Measurements from ENCODE around the gene ZBTB8B.

DNA sequence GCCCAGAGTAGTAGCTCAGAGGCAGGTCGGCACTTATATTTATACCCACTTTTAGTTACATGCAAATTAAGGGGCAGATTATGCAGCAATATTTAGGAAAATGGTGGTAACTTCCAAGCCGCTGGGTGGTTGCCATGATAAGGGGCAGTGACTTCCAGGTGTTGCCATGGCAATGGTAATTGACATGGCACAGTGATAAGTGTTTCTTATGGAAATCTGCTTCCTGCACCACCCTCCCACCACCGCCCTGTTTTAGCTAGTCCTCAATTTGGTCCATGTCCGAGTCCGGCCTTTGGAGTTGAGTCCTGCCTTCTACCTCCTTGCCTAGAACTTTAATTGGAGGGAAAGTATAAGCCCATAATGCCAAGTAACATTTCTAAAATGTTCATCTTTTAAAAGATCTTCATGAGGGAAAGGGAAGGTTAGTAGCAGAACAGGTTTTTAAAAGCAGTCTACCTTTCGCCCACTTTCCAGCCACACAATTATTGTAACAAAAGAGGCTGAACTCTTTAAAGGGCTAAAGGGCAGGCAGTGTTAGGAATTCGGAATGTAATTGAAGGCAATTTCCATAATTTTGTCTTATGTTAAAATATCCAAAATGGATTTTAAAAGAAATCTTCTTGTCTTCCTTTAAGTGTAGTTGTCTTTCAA, 21.7 kb downstream of the ZBTB8B start:
- TF ChIP-seq, protein P1, sequence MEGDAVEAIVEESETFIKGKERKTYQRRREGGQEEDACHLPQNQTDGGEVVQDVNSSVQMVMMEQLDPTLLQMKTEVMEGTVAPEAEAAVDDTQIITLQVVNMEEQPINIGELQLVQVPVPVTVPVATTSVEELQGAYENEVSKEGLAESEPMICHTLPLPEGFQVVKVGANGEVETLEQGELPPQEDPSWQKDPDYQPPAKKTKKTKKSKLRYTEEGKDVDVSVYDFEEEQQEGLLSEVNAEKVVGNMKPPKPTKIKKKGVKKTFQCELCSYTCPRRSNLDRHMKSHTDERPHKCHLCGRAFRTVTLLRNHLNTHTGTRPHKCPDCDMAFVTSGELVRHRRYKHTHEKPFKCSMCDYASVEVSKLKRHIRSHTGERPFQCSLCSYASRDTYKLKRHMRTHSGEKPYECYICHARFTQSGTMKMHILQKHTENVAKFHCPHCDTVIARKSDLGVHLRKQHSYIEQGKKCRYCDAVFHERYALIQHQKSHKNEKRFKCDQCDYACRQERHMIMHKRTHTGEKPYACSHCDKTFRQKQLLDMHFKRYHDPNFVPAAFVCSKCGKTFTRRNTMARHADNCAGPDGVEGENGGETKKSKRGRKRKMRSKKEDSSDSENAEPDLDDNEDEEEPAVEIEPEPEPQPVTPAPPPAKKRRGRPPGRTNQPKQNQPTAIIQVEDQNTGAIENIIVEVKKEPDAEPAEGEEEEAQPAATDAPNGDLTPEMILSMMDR (IDR thresholded peaks at IDR 0.05), result no peak
- TF ChIP-seq POLR2A (IDR thresholded peaks at IDR 0.05) (no peak), EP300 (IDR thresholded peaks at IDR 0.05) (no peak)
